Breast epithelium (tissue), 4 donors: Measurements from ENCODE around the gene FIBCD1. TPM values are rescaled to one million over a fixed set of nuclear protein-coding genes. Genes with fewer than 3 reads are reported as not detected.
A peak's percentile ranks its signal among the peaks of the same experiment; 100 is the strongest.

Experiments used
- DNase-seq, 2 donors: peaks; one replicate each; pipeline ENCODE4 v3.0.0-alpha.2; 2019; ENCODE audit warnings: low spot score in 2 of 2
- H3K27ac ChIP-seq, 2 donors: fragments of 200-600 bp; sonication (generic) in 1 of 2; one replicate each; pipeline ENCODE4 v1.5.1; 2016 to 2019; ENCODE audit warnings: mild to moderate bottlenecking in 1 of 2
- H3K27me3 ChIP-seq, 2 donors: fragments of 200-600 bp; sonication (generic) in 1 of 2; one replicate each; pipeline versions ENCODE4 v1.5.1 to v1.6.0; 2017 to 2019; ENCODE audit warnings: control low read depth in 1 of 2, mild to moderate bottlenecking in 1 of 2
- H3K36me3 ChIP-seq: fragments of 200-600 bp; one replicate; pipeline ENCODE4 v1.5.1; 2019
- H3K4me1 ChIP-seq, 2 donors: fragments of 200-600 bp; sonication (generic); one replicate each; pipeline ENCODE4 v1.5.1; 2016 to 2019; ENCODE audit warnings: control low read depth in 1 of 2
- H3K4me3 ChIP-seq, 3 donors: fragments of 200-600 bp; sonication (generic); 1 replicate in 2 of 3; 2 replicates in 1 of 3; pipeline ENCODE4 v1.5.1; 2016 to 2019; ENCODE audit warnings: mild to moderate bottlenecking in 3 of 3, moderate library complexity in 2 of 3
- H3K9me3 ChIP-seq, 2 donors: fragments of 200-600 bp; sonication (generic) in 1 of 2; one replicate each; pipeline ENCODE4 v1.5.1; 2016 to 2019; ENCODE audit warnings: control low read depth in 1 of 2
- POLR2A ChIP-seq: fragments of 450-650 bp; IDR thresholded peaks from one replicate; pipeline ENCODE4 v1.6.1; 2016; ENCODE audit warnings: antibody characterized with exemption, mild to moderate bottlenecking, moderate library complexity
- POLR2AphosphoS5 ChIP-seq, 3 donors: sonication (generic); formaldehyde crosslinking; IDR thresholded peaks; one replicate each; pipeline ENCODE4 v1.6.1; 2017; ENCODE audit warnings: antibody characterized with exemption in 3 of 3
- intact Hi-C: fragments of 100-400 bp; cut with DNase I; formaldehyde crosslinking; loops from one replicate; pipeline ENCODE4 v1.15.1; 2023; ENCODE audit warnings: low total_unique reads
- total RNA-seq, 3 donors: library from RNA; depleted of rRNA; stranded (reverse); fragments of >200 nt; gene quantifications; one replicate each; pipeline ENCODE4 v1.1.0, GENCODE V29; 2016
- TF ChIP-seq, protein P1 (sequence below), 3 donors: fragments of 450-650 bp; IDR thresholded peaks; one replicate each; pipeline ENCODE4 v1.5.1; 2016 to 2017; ENCODE audit warnings: antibody characterized with exemption in 3 of 3, mild to moderate bottlenecking in 3 of 3, moderate library complexity in 3 of 3

Gene FIBCD1
- total RNA-seq, 3 donors from 2014 or later = 0.16 to 0.44 TPM; not detected in 1

- TF ChIP-seq POLR2A (no peak), POLR2AphosphoS5 (IDR thresholded peaks at IDR 0.05) (no peak)
- TF ChIP-seq, protein P1, sequence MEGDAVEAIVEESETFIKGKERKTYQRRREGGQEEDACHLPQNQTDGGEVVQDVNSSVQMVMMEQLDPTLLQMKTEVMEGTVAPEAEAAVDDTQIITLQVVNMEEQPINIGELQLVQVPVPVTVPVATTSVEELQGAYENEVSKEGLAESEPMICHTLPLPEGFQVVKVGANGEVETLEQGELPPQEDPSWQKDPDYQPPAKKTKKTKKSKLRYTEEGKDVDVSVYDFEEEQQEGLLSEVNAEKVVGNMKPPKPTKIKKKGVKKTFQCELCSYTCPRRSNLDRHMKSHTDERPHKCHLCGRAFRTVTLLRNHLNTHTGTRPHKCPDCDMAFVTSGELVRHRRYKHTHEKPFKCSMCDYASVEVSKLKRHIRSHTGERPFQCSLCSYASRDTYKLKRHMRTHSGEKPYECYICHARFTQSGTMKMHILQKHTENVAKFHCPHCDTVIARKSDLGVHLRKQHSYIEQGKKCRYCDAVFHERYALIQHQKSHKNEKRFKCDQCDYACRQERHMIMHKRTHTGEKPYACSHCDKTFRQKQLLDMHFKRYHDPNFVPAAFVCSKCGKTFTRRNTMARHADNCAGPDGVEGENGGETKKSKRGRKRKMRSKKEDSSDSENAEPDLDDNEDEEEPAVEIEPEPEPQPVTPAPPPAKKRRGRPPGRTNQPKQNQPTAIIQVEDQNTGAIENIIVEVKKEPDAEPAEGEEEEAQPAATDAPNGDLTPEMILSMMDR (IDR thresholded peaks at IDR 0.05) = no peak
- intact Hi-C loops = loop anchor here (5.0 kb wide), 1 partner anchor 442 kb away; no protein-coding TSS in a partner anchor
- Histone ChIP-seq H3K36me3 (no peaks in the 10 kb centered on the region), H3K9me3 (no peaks in the 10 kb centered on the region), H3K4me1 (peaks cover 9 to 16% of the 10 kb centered on the region in 2 donors), H3K27ac (no peak overlapping the region), H3K27me3 (peaks cover 7 to 86% of the 10 kb centered on the region in 2 donors), H3K4me3 (peak overlapping the region; percentile 39 to 68 (median 51))
- DNase-seq = no peak
These were observed 469 bp upstream of the FIBCD1 start for GRCh38 chr9:130939405-130940026.

DNA sequence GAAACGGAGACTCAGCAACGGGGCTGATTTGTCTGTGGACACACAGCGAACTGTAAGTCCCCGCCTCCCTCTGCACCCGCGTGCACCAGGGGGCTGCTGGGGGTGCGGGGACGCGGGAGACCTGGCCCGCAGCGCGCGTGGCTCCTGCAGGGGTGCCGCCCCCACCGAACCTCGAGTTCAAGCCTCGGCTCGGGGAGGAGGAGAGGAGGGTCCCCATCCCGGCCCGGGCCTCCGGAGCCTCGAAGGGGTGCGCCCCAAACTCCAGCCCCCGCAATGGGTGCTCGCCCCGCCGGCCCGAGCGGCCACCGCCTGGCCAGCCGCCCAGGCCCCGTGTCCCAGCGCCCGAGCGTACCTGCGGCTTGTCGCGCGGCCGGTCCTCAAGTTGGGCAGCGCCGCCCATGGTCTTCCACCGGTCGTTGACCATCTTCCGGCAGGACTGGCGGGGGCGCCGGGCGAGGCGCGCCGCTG lies 829 bp downstream of the FIBCD1 start:
- no peak for DNase-seq
- Histone ChIP-seq H3K27me3 (peaks cover 12 to 94% of the 10 kb centered on the region in 2 donors), H3K9me3 (no peaks in the 10 kb centered on the region), H3K36me3 (no peaks in the 10 kb centered on the region), H3K27ac (no peak overlapping the region), H3K4me3 (peak overlapping the region; percentile 4 to 68 (median 51)), H3K4me1 (peaks cover 10 to 16% of the 10 kb centered on the region in 2 donors)
- intact Hi-C loops = no loop called here
- no peak for TF ChIP-seq POLR2A

DNA sequence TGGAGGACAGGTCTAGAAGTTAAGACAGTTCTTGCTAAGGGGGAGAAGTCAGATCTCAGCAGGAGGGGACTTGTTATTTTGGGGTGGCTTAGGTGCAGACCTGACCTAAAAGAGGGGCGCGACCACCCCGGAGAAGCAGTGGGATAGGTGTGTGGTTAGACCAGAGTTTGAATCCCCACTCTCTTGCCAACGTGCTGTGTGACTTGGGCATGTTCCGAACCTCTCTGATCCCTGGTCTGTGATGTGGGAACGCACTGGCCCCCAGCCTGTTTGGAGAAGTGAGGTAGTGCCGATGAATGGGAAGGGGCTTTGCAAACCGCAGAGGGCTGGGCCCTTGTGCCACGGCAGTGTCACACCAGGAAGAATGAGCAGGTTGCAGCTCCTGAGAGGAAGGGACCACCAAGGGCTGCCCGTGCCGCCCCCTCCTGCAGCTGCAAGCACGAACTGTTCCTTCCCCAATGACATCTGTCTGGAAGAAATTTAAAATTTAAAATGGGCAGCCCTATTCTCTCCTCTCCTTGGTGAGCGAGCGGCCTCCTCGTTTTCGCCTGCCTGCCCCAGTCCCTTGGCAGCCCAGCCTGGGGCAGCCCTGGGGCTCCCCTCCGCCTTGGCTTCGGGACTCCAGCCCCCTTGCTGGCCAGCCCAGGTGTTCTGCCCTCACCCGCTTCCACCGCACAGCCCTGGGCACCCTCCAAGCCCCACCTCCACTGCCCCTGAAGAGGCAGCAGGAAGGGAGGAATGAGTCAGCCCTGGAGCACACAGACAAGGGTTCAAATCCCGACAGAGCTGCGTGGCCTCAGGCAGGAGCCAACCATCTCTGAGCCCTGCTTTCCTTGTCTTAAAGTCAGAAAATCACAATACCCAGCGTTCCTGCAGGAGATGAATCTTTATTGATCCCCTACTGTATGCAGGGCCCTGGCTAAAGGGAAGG lies 1.6 kb downstream of the FIBCD1 start:
- Histone ChIP-seq H3K9me3 (no peaks in the 10 kb centered on the region), H3K36me3 (no peaks in the 10 kb centered on the region), H3K27ac (no peak overlapping the region), H3K27me3 (peaks cover 12 to 94% of the 10 kb centered on the region in 2 donors), H3K4me3 (no peak overlapping the region), H3K4me1 (peaks cover 15 to 16% of the 10 kb centered on the region in 2 donors)
- TF ChIP-seq, protein P1 (IDR thresholded peaks at IDR 0.05) = no peak
- TF ChIP-seq POLR2A (no peak), POLR2AphosphoS5 (IDR thresholded peaks at IDR 0.05) (no peak)
- DNase-seq = no peak
- intact Hi-C loops = no loop called here

GRCh38 chr9:130936285-130937117 lies 2.5 kb downstream of the FIBCD1 start:
- H3K27ac ChIP-seq = no peak overlapping the region
- no peak for DNase-seq
- H3K36me3 ChIP-seq = no peaks in the 10 kb centered on the region
- intact Hi-C loops = no loop called here
- H3K4me1 ChIP-seq = peaks cover 15 to 16% of the 10 kb centered on the region in 2 donors
- H3K9me3 ChIP-seq = no peaks in the 10 kb centered on the region
- no peak overlapping the region for H3K4me3 ChIP-seq
- peaks cover 12 to 86% of the 10 kb centered on the region in 2 donors for H3K27me3 ChIP-seq
- TF ChIP-seq POLR2A (no peak), POLR2AphosphoS5 (IDR thresholded peaks at IDR 0.05) (no peak)
- TF ChIP-seq, protein P1 (IDR thresholded peaks at IDR 0.05) = no peak

- no peaks in the 10 kb centered on the region for H3K9me3 ChIP-seq
- DNase-seq = no peak
- H3K27ac ChIP-seq = no peak overlapping the region
- H3K36me3 ChIP-seq = no peaks in the 10 kb centered on the region
- no peak overlapping the region for H3K4me3 ChIP-seq
- H3K27me3 ChIP-seq = peaks cover 12 to 80% of the 10 kb centered on the region in 2 donors
- H3K4me1 ChIP-seq = peaks cover 15 to 16% of the 10 kb centered on the region in 2 donors
- intact Hi-C loops = no loop called here
- no peak for TF ChIP-seq POLR2A
- no peak for TF ChIP-seq POLR2AphosphoS5 (IDR thresholded peaks at IDR 0.05)
- TF ChIP-seq, protein P1 (IDR thresholded peaks at IDR 0.05) = no peak
These were observed 3.3 kb downstream of the FIBCD1 start for GRCh38 chr9:130935648-130936271.
